Transverse colon (tissue), 4 donors: ENCODE results near the gene SLC2A13. TPM values are rescaled to one million over a fixed set of nuclear protein-coding genes. Genes with fewer than 3 reads are reported as not detected.
"Not testable (repeated sequence)": the region's sequence is repeated elsewhere in the genome, so short reads cannot be mapped to it uniquely, and the experiment has no call there.

Experiments used
- DNase-seq: peaks from one replicate; pipeline ENCODE4 v3.0.0-alpha.2; 2019
- H3K27ac ChIP-seq, 4 donors: fragments of 200-600 bp; sonication (generic); 2 replicates each; pipeline ENCODE4 v1.5.1; 2016 to 2018; ENCODE audit warnings: inconsistent platforms in 4 of 4
- H3K27me3 ChIP-seq: fragments of 200-600 bp; sonication (generic); 2 replicates; pipeline ENCODE4 v1.5.1; 2017; ENCODE audit warnings: inconsistent platforms
- H3K36me3 ChIP-seq, 4 donors: fragments of 200-600 bp; sonication (generic); 2 replicates each; pipeline ENCODE4 v1.5.1; 2017 to 2019; ENCODE audit warnings: inconsistent platforms in 4 of 4
- H3K4me1 ChIP-seq, 4 donors: fragments of 200-600 bp; sonication (generic); 2 replicates each; pipeline ENCODE4 v1.5.1; 2017 to 2020; ENCODE audit warnings: inconsistent platforms in 4 of 4
- H3K4me3 ChIP-seq, 4 donors: fragments of 200-600 bp; sonication (generic); 1 replicate in 1 of 4; 2 replicates in 3 of 4; pipeline versions ENCODE4 v1.5.1 to v1.6.1; 2017 to 2019; ENCODE audit warnings: inconsistent platforms in 4 of 4
- H3K9me3 ChIP-seq, 2 donors: fragments of 200-600 bp; sonication (generic); 2 replicates each; pipeline ENCODE4 v1.5.1; 2017 to 2019; ENCODE audit warnings: inconsistent platforms in 2 of 2
- EP300 ChIP-seq: sonication (generic); formaldehyde crosslinking; IDR thresholded peaks from one replicate; pipeline ENCODE4 v1.6.1; 2017; ENCODE audit warnings: antibody characterized with exemption, low read depth
- POLR2A ChIP-seq: fragments of 450-650 bp; IDR thresholded peaks from one replicate; pipeline ENCODE4 v1.6.1; 2016; ENCODE audit warnings: antibody characterized with exemption, mild to moderate bottlenecking, moderate library complexity
- POLR2AphosphoS5 ChIP-seq, 3 donors: sonication (generic); formaldehyde crosslinking; IDR thresholded peaks; one replicate each; pipeline ENCODE4 v1.6.1; 2016; ENCODE audit warnings: antibody characterized with exemption in 3 of 3
- WGBS, 2 donors: methylation state at CpG; one replicate each; pipeline ENCODE4 v1.1.5; 2018; ENCODE audit warnings: low coverage in 1 of 2; 5-methylcytosine and 5-hydroxymethylcytosine counted together
- in situ Hi-C, 4 donors: fragments of 200-750 bp; cut with MboI; loops; one replicate each; pipeline versions ENCODE4 v1.15.0 to v1.15.1; 2017; ENCODE audit warnings: low sequenced_read_pairs in 3 of 4, low pct_ligation_motif_present in 1 of 4, low pct_unique_long_range_greater_than_20kb in 1 of 4
- intact Hi-C: fragments of 100-400 bp; cut with DNase I; formaldehyde crosslinking; loops from one replicate; pipeline ENCODE4 v1.15.1; 2023; ENCODE audit warnings: low total_unique reads
- total RNA-seq, 4 donors: library from RNA; depleted of rRNA; stranded (reverse); fragments of >200 nt; gene quantifications; one replicate each; pipeline ENCODE4 v1.1.0, GENCODE V29; 2016
- TF ChIP-seq, protein P1 (sequence below), 5 experiments: fragments of 200-600 bp in 3 of 5; fragments of 450-650 bp in 2 of 5; sonication (generic) in 3 of 5; IDR thresholded peaks; 1 replicate in 2 of 5; 2 replicates in 3 of 5; pipeline ENCODE4 v1.5.1; 2016 to 2017; ENCODE audit warnings: antibody characterized with exemption in 5 of 5, inconsistent platforms in 3 of 5, mild to moderate bottlenecking in 2 of 5, moderate library complexity in 1 of 5

The SLC2A13 gene
- total RNA-seq, 4 donors from 2014 or later, result 31.8 to 70.7 (median 46.8) TPM

DNA sequence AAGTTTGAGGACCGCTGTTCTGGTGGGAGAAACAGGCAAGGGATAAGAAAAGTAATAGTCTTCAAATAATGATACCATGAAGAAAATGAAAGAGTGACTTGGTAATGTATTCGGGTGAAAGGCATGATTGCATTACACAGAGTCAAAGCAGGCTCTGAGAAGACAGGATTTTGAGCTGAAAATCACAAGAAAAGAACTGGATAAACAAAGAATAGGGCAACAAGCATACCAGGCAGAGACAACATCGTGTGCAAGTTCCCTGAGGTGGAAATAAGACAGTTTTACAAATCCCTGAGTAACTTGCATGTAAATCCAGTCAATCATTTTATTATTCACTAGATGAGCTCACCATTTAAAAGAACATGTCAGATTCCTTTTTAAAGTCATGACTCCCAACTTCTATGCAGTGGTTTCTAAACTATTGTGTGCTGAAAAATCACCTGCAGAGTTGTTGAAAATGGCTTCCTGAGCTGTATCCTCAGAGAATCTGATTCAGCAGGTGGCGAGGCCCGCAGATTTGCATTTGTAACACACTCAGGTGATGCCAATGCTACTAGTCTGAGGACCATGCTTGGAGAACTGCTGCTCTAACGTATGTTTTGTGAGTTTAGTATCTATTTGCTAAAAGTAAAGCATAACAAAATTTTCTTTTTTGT lies 353.3 kb downstream of the SLC2A13 start:
- Histone ChIP-seq H3K27me3 (no peaks in the 10 kb centered on the region), H3K4me3 (no peak overlapping the region), H3K27ac (no peak overlapping the region), H3K4me1 (no peaks in the 10 kb centered on the region), H3K36me3 (no peaks in the 10 kb centered on the region), H3K9me3 (no peaks in the 10 kb centered on the region)
- in situ Hi-C loops (loop anchor here in 3 of 4 donors (25.0 kb wide), 3 partner anchors 235 to 360 kb away; partner anchors contain the start of gene SLC2A13 (in 2 of the 3)), intact Hi-C loops (no loop called here)
- 90 to 91% methylated on average over 6 of the region's 6 CpGs for WGBS, 2 donors
- TF ChIP-seq EP300, result no peak
- TF ChIP-seq, protein P1, sequence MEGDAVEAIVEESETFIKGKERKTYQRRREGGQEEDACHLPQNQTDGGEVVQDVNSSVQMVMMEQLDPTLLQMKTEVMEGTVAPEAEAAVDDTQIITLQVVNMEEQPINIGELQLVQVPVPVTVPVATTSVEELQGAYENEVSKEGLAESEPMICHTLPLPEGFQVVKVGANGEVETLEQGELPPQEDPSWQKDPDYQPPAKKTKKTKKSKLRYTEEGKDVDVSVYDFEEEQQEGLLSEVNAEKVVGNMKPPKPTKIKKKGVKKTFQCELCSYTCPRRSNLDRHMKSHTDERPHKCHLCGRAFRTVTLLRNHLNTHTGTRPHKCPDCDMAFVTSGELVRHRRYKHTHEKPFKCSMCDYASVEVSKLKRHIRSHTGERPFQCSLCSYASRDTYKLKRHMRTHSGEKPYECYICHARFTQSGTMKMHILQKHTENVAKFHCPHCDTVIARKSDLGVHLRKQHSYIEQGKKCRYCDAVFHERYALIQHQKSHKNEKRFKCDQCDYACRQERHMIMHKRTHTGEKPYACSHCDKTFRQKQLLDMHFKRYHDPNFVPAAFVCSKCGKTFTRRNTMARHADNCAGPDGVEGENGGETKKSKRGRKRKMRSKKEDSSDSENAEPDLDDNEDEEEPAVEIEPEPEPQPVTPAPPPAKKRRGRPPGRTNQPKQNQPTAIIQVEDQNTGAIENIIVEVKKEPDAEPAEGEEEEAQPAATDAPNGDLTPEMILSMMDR (IDR thresholded peaks at IDR 0.05), result no peak
- no peak for TF ChIP-seq POLR2A
- TF ChIP-seq POLR2AphosphoS5 (IDR thresholded peaks at IDR 0.05), result no peak
- DNase-seq, result no peak

DNA sequence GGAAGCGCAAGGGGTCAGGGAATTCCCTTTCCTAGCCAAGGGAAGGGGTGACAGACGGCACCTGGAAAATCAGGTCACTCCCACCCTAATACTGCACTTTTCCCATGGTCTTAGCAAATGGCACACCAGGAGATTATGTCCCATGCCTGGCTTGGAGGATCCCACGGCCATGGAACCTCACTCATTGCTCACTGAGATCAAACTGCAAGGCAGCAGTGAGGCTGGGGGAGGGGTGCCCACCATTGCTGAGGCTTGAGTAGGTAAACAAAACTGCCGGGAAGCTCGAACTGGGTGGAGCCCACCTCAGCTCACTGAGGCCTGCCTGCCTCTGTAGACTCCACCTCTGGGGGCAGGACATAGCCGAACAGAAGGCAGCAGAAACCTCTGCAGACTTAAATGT lies 359.7 kb downstream of the SLC2A13 start:
- WGBS, 2 donors, result 78% methylated on average over 6 of the region's 6 CpGs; no CpG with 5 or more reads in 1 of the 2 donors
- in situ Hi-C loops, intact Hi-C loops: not testable (repeated sequence)

DNA sequence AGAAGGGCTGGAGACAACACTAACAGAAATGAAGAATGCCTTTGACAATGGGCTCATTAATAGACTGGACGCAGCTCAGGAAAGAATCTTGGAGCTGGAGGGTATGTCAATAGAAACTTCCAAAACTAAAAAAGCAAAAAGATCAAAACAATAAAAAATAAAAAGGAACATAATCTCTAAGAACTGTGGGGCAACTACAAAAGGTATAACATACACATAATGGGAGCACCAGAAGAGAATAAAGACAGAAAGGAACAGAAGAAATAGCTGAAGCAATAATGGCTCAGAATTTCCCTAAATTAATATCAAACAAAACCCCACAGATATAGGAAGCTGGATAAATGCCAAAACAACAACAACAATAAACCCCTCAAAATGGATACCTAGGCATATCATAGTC lies 362.2 kb downstream of the SLC2A13 start:
- in situ Hi-C loops, result no loop called here
- Histone ChIP-seq H3K4me1 (no peaks in the 10 kb centered on the region), H3K36me3 (no peaks in the 10 kb centered on the region), H3K9me3 (peaks cover 0 to 5% of the 10 kb centered on the region in 2 donors), H3K27ac (no peak overlapping the region), H3K27me3 (no peaks in the 10 kb centered on the region), H3K4me3 (no peak overlapping the region)
- 93 to 100% methylated on average over 1 of the region's 1 CpG for WGBS, 2 donors
- TF ChIP-seq POLR2AphosphoS5 (IDR thresholded peaks at IDR 0.05) (no peak), POLR2A (no peak), EP300 (no peak)
- TF ChIP-seq, protein P1 (IDR thresholded peaks at IDR 0.05), result no peak
- intact Hi-C loops, result no loop called here
- DNase-seq, result no peak

More for the DNA sequence above, 359.7 kb downstream of the SLC2A13 start:
- not testable (repeated sequence) for DNase-seq, H3K4me3 ChIP-seq, H3K4me1 ChIP-seq, H3K9me3 ChIP-seq, H3K36me3 ChIP-seq, H3K27me3 ChIP-seq, H3K27ac ChIP-seq

DNA sequence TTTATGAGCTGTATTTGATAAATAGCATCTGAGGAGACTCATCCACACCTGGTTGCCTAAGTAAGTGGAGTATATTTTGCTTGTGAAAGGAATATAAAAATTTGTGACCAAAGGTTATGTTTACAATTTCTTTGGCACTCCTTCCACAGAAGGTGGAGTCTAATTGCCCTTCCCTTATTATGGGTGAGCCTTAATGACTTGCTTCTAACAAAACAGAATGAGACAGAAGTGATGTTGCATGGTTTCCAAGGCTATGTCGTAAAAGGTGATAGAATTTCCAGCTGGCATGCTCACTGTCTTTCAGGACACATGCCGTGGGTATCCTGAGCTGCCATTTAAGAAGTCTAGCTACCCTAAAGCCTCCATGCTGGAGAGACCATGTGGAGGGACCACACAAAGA lies 369.5 kb downstream of the SLC2A13 start:
- WGBS, 2 donors, result 60 to 69% methylated on average over 1 to 2 of the region's 2 CpGs
- peak in 2 of 3 donors; percentile 27 to 29 for TF ChIP-seq POLR2AphosphoS5 (IDR thresholded peaks at IDR 0.05)
- TF ChIP-seq POLR2A, result no peak
- peaks cover 5 to 18% of the 10 kb centered on the region in 2 donors for H3K9me3 ChIP-seq

DNA sequence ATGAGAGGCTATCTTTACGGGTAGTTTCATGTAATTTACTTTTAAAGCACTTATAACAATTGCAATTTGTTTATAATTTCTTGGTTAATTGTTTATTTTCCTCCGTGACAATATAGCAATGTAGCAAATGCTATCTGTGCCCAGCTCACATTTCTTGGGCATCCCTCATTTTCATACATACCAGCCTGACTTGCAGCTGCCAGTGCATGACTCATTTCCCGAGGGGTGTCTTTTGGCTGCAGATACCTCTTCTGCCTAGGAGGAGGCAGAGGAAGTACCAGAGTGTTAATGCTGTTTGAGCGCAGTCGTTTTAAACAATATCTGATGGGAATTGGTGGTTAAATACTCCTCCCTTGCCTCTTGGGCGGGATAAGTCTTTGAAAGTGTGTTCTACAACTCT lies 382.1 kb downstream of the SLC2A13 start:
- no peaks in the 10 kb centered on the region for H3K36me3 ChIP-seq
- DNase-seq, result no peak
- intact Hi-C loops (no loop called here), in situ Hi-C loops (no loop called here)
- H3K27ac ChIP-seq, result no peak overlapping the region
- TF ChIP-seq POLR2AphosphoS5 (IDR thresholded peaks at IDR 0.05), result no peak
- no peak for TF ChIP-seq POLR2A
- no peak for TF ChIP-seq EP300
- TF ChIP-seq, protein P1 (IDR thresholded peaks at IDR 0.05), result no peak
- no peaks in the 10 kb centered on the region for H3K4me1 ChIP-seq
- 48 to 63% methylated on average over 3 to 6 of the region's 6 CpGs for WGBS, 2 donors
- no peaks in the 10 kb centered on the region for H3K27me3 ChIP-seq
- no peak overlapping the region for H3K4me3 ChIP-seq
- no peaks in the 10 kb centered on the region for H3K9me3 ChIP-seq

More for the DNA sequence above, 369.5 kb downstream of the SLC2A13 start:
- no peak for DNase-seq
- Histone ChIP-seq H3K27me3 (no peaks in the 10 kb centered on the region), H3K4me3 (no peak overlapping the region), H3K27ac (peak overlapping the region in 2 of 4 donors; percentile 55 to 68), H3K4me1 (peaks cover 0 to 18% (median 7%) of the 10 kb centered on the region in 4 donors), H3K36me3 (no peaks in the 10 kb centered on the region)
- in situ Hi-C loops (no loop called here), intact Hi-C loops (no loop called here)
